SU-DHL-6 (cell line): ENCODE measurements around the gene SLTM.

Source experiments
- H2AFZ ChIP-seq: fragments of 200-600 bp; sonication (generic); 2 replicates; pipeline ENCODE4 v1.6.1; 2014; ENCODE audit warnings: low read depth, mild to moderate bottlenecking, moderate library complexity, mixed read lengths, antibody characterized with exemption, low read length; ENCODE audit not compliant: severe bottlenecking
- H3F3A ChIP-seq: fragments of 200-600 bp; shearing (Covaris generic); 2 replicates; pipeline ENCODE4 v1.6.0; 2016; ENCODE audit warnings: antibody characterized with exemption, mild to moderate bottlenecking; ENCODE audit not compliant: insufficient read depth
- H3K27ac ChIP-seq: fragments of 200-600 bp; sonication (generic); 2 replicates; pipeline ENCODE4 v1.5.1; 2016; ENCODE audit warnings: low read depth, mild to moderate bottlenecking, low read length, moderate library complexity, mixed read lengths
- H3K27me3 ChIP-seq: fragments of 200-600 bp; sonication (generic), shearing (Covaris generic); 2 replicates; pipeline ENCODE4 v1.6.0; 2014; ENCODE audit warnings: mild to moderate bottlenecking, low read length
- H3K36me3 ChIP-seq: fragments of 200-600 bp; sonication (generic); 2 replicates; pipeline ENCODE4 v1.6.1; 2014; ENCODE audit warnings: mild to moderate bottlenecking, low read length, mixed read lengths
- H3K4me2 ChIP-seq: fragments of 300-600, 200-600 bp; shearing (Covaris generic), sonication (generic); 2 replicates; pipeline ENCODE4 v1.6.0; 2014; ENCODE audit warnings: low read length, low read depth, mild to moderate bottlenecking; ENCODE audit not compliant: poor library complexity, severe bottlenecking
- H3K4me3 ChIP-seq: fragments of 200-600 bp; sonication (generic); 2 replicates; pipeline ENCODE4 v1.5.1; 2014; ENCODE audit warnings: antibody characterized with exemption, low read length, mild to moderate bottlenecking, mixed read lengths; ENCODE audit not compliant: insufficient read depth, poor library complexity, severe bottlenecking
- H3K79me2 ChIP-seq: fragments of 200-600 bp; sonication (generic); 2 replicates; pipeline ENCODE4 v1.6.1; 2014; ENCODE audit warnings: mild to moderate bottlenecking, low read length, moderate library complexity; ENCODE audit not compliant: insufficient read depth
- H3K9ac ChIP-seq: fragments of 200-600 bp; sonication (generic); 2 replicates; pipeline ENCODE4 v1.7.0; 2014; ENCODE audit warnings: mild to moderate bottlenecking, low read length
- H3K9me2 ChIP-seq: fragments of 200-600 bp; sonication (generic); replicated peaks from 2 replicates; pipeline ENCODE4 v1.6.1; 2014; ENCODE audit warnings: low read length; ENCODE audit not compliant: insufficient read depth
- H3K9me3 ChIP-seq: fragments of 200-600 bp; sonication (generic); 2 replicates; pipeline ENCODE4 v1.6.1; 2014; ENCODE audit warnings: low read length, mixed read lengths; ENCODE audit not compliant: insufficient read depth
- H4K20me1 ChIP-seq: fragments of 200-600 bp; sonication (generic); 2 replicates; pipeline ENCODE4 v1.6.1; 2014; ENCODE audit warnings: low read depth, mild to moderate bottlenecking, antibody characterized with exemption, low read length, moderate library complexity, mixed read lengths
- EZH2phosphoT487 ChIP-seq: fragments of 200-600 bp; sonication (generic), shearing (Covaris generic); conservative IDR thresholded peaks from 2 replicates; pipeline ENCODE4 v1.6.1; 2018; ENCODE audit warnings: mild to moderate bottlenecking, antibody characterized with exemption, low read length, moderate library complexity, mixed read lengths
- TF ChIP-seq, protein P1 (sequence below): fragments of 200-600 bp; sonication (generic); IDR thresholded peaks from one replicate; pipeline ENCODE4 v1.5.1; 2017; ENCODE audit warnings: antibody characterized with exemption, mild to moderate bottlenecking, low read length, moderate library complexity; ENCODE audit not compliant: insufficient read depth, poor library complexity, severe bottlenecking

The SLTM gene

DNA sequence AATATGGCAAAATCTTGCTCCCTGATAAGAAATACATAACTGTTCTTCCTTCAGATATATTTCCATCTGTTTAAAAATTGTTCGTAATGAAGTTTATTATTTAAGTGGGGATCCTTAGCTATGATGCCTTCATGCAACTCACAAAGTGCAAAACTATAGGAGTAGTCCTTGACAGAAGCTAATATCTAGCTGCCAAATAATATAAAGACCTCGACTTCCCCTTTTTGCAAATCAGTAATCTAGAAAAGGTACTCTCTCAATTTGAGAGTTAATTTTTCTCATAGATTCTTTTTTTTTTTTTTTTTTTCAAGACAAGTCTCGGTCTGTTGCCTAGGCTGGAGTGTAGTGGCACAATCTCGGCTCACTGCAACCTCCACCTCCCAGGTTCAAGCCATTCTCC lies 23.0 kb downstream of the SLTM start:
- no peak overlapping the region for H3K4me2 ChIP-seq
- H2AFZ ChIP-seq, result no peak overlapping the region
- H3K79me2 ChIP-seq, result peaks cover 25% of the 10 kb centered on the region
- TF ChIP-seq, protein P1, sequence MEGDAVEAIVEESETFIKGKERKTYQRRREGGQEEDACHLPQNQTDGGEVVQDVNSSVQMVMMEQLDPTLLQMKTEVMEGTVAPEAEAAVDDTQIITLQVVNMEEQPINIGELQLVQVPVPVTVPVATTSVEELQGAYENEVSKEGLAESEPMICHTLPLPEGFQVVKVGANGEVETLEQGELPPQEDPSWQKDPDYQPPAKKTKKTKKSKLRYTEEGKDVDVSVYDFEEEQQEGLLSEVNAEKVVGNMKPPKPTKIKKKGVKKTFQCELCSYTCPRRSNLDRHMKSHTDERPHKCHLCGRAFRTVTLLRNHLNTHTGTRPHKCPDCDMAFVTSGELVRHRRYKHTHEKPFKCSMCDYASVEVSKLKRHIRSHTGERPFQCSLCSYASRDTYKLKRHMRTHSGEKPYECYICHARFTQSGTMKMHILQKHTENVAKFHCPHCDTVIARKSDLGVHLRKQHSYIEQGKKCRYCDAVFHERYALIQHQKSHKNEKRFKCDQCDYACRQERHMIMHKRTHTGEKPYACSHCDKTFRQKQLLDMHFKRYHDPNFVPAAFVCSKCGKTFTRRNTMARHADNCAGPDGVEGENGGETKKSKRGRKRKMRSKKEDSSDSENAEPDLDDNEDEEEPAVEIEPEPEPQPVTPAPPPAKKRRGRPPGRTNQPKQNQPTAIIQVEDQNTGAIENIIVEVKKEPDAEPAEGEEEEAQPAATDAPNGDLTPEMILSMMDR, result no peak
- no peak for TF ChIP-seq EZH2phosphoT487
- peaks cover 9% of the 10 kb centered on the region; the same call in 1 of the 2 replicates for H3F3A ChIP-seq
- H3K36me3 ChIP-seq, result peaks cover 40% of the 10 kb centered on the region; the same call in 1 of the 2 replicates
- H3K9me3 ChIP-seq, result no peaks in the 10 kb centered on the region
- no peak overlapping the region for H3K27ac ChIP-seq
- H3K27me3 ChIP-seq, result no peaks in the 10 kb centered on the region
- H4K20me1 ChIP-seq, result no peaks in the 10 kb centered on the region; the same call in 1 of the 2 replicates
- no peaks in the 10 kb centered on the region for H3K9me2 ChIP-seq
- no peak overlapping the region for H3K4me3 ChIP-seq
- H3K9ac ChIP-seq, result no peak overlapping the region

DNA sequence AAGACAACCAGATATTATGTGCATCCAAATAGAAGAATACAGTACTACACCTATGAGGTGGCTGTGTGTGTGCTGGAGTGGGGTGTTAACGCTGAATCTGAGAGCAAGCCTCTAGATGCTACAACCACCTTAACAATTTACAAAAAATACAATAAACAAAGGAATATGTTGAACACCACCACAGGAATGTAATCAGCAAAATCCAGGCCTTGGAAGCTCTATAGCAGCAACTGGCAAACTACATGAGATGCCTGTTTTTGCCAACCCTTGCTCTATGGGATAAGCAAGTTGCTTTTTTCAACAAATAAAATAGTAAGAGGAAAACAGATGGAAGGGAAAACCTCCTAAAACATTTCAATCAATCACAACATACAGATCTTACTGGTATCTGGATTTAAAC lies 23.9 kb downstream of the SLTM start:
- H3K4me2 ChIP-seq, result no peak overlapping the region

GRCh38 chr15:58908550-58909309 lies 24.7 kb downstream of the SLTM start:
- TF ChIP-seq, protein P1, result no peak
- TF ChIP-seq EZH2phosphoT487, result no peak
- peaks cover 34% of the 10 kb centered on the region; the same call in 1 of the 2 replicates for H3K36me3 ChIP-seq

More for the DNA sequence above, 23.9 kb downstream of the SLTM start:
- H3K9me2 ChIP-seq, result no peaks in the 10 kb centered on the region
- H4K20me1 ChIP-seq, result no peaks in the 10 kb centered on the region; the same call in 1 of the 2 replicates
- H3K36me3 ChIP-seq, result peaks cover 40% of the 10 kb centered on the region; the same call in 1 of the 2 replicates
- H3F3A ChIP-seq, result peaks cover 9% of the 10 kb centered on the region; the same call in 1 of the 2 replicates
- no peak overlapping the region for H3K4me3 ChIP-seq
- H3K9me3 ChIP-seq, result no peaks in the 10 kb centered on the region
- TF ChIP-seq, protein P1, result no peak
- TF ChIP-seq EZH2phosphoT487, result no peak
- no peaks in the 10 kb centered on the region for H3K27me3 ChIP-seq
- H3K9ac ChIP-seq, result no peak overlapping the region
- H2AFZ ChIP-seq, result no peak overlapping the region
- H3K27ac ChIP-seq, result no peak overlapping the region
- H3K79me2 ChIP-seq, result peaks cover 24% of the 10 kb centered on the region

More at GRCh38 chr15:58908550-58909309, 24.7 kb downstream of the SLTM start:
- Histone ChIP-seq H3K27ac (no peak overlapping the region), H3K9me3 (no peaks in the 10 kb centered on the region), H2AFZ (no peak overlapping the region), H3K9ac (no peak overlapping the region), H3K4me3 (no peak overlapping the region), H4K20me1 (no peaks in the 10 kb centered on the region; the same call in 1 of the 2 replicates), H3K9me2 (no peaks in the 10 kb centered on the region), H3F3A (0 out of 2 replicates have a peak, but pooled peaks cover 3% of the 10 kb centered on the region), H3K79me2 (peaks cover 24% of the 10 kb centered on the region), H3K4me2 (no peak overlapping the region), H3K27me3 (no peaks in the 10 kb centered on the region)
